CD4-positive, alpha-beta T cell (primary cell): ENCODE results near the gene CDH22. TPM values are rescaled to one million over a fixed set of nuclear protein-coding genes. Genes with fewer than 3 reads are reported as not detected.

Source experiments
- ATAC-seq: fragments of 200-7000 bp; cut with Tn5 transposase; one replicate; pipeline ENCODE4 v1.10.0; 2022; ENCODE audit warnings: mild to moderate bottlenecking; ENCODE audit not compliant: poor library complexity
- CTCF ChIA-PET: fragments of 350-600 bp; sonication (Branson Sonifier 250); formaldehyde crosslinking; loops from one replicate; lab custom pipeline; 2021; ENCODE audit warnings: antibody characterized with exemption, inconsistent platforms; lab: Charles Lee
- POLR2A ChIA-PET: fragments of 350-600 bp; sonication (Branson Sonifier 250); formaldehyde crosslinking; loops from one replicate; lab custom pipeline; 2021; ENCODE audit warnings: antibody characterized with exemption, inconsistent platforms; lab: Charles Lee
- DNase-seq, 14 experiments: peaks; one replicate each; pipeline ENCODE4 v3.0.0-alpha.2; 2013 to 2020; ENCODE audit warnings: mixed read lengths in 2 of 14
- H3K27ac ChIP-seq, 2 donors: one replicate each; pipeline versions ENCODE4 v1.5.1 to v1.7.0; 2013; ENCODE audit warnings: low read length in 2 of 2, low read depth in 1 of 2, mild to moderate bottlenecking in 1 of 2
- H3K27me3 ChIP-seq, 2 experiments: 1 replicate in 1 of 2; 2 replicates in 1 of 2; pipeline versions ENCODE4 v1.6.1 to v1.7.0; 2013; ENCODE audit warnings: low read length in 2 of 2, control low read depth in 1 of 2, mild to moderate bottlenecking in 1 of 2, moderate library complexity in 1 of 2; ENCODE audit not compliant: insufficient read depth in 2 of 2, control insufficient read depth in 1 of 2
- H3K36me3 ChIP-seq: one replicate; pipeline ENCODE4 v1.6.1; 2013; ENCODE audit warnings: low read length, control low read depth; ENCODE audit not compliant: insufficient read depth
- H3K4me1 ChIP-seq: one replicate; pipeline ENCODE4 v1.6.1; 2013; ENCODE audit warnings: low read length, control low read depth; ENCODE audit not compliant: insufficient read depth
- H3K4me3 ChIP-seq: one replicate; pipeline ENCODE4 v1.5.1; 2013; ENCODE audit warnings: mild to moderate bottlenecking, low read length, moderate library complexity
- H3K9me3 ChIP-seq, 2 experiments: 1 replicate in 1 of 2; 2 replicates in 1 of 2; pipeline versions ENCODE4 v1.6.1 to v1.7.0; 2013; ENCODE audit warnings: low read length in 2 of 2, mild to moderate bottlenecking in 2 of 2, control low read depth in 1 of 2, moderate library complexity in 1 of 2; ENCODE audit not compliant: control insufficient read depth in 1 of 2, insufficient read depth in 1 of 2
- H3K27ac Mint-ChIP-seq: one replicate; pipeline ENCODE4 v1.8.0; 2020; ENCODE audit warnings: mixed read lengths
- H3K27me3 Mint-ChIP-seq: one replicate; pipeline ENCODE4 v1.8.0; 2021; ENCODE audit warnings: mixed read lengths
- H3K36me3 Mint-ChIP-seq: one replicate; pipeline ENCODE4 v1.8.0; 2021; ENCODE audit warnings: low read depth, mixed read lengths
- H3K4me1 Mint-ChIP-seq: one replicate; pipeline ENCODE4 v1.8.0; 2021; ENCODE audit warnings: low read depth, mixed read lengths
- H3K4me3 Mint-ChIP-seq: one replicate; pipeline ENCODE4 v1.8.0; 2020; ENCODE audit warnings: mild to moderate bottlenecking, mixed read lengths
- H3K9me3 Mint-ChIP-seq: one replicate; pipeline ENCODE4 v1.8.0; 2020; ENCODE audit warnings: mixed read lengths
- CTCF ChIP-seq: fragments of 200-600 bp; IDR thresholded peaks from one replicate; pipeline ENCODE4 v1.8.0; 2022; ENCODE audit warnings: antibody characterized with exemption, mild to moderate bottlenecking
- intact Hi-C, 2 experiments: fragments of 100-400 bp; cut with DNase I in 1 of 2; cut with micrococcal nuclease in 1 of 2; formaldehyde crosslinking; loops; one replicate each; pipeline versions ENCODE4 v1.15.1 to v1.9.0; 2023 to 2025; cut with DNase I, micrococcal nuclease
- total RNA-seq, 174 experiments: library from RNA in 2 of 174; stranded (reverse) in 2 of 174; gene quantifications; one replicate each; pipeline ENCODE4 v1.2.3 and lab custom pipeline; 2021 to 2026

The CDH22 gene
- total RNA-seq, 2 experiments from 2014 or later = not detected

GRCh38 chr20:46226602-46227001, 81.7 kb downstream of the CDH22 start:
- Histone ChIP-seq H3K4me3 (no peak overlapping the region), H3K9me3 (peaks cover 0 to 3% of the 10 kb centered on the region in 2 experiments), H3K36me3 (no peaks in the 10 kb centered on the region), H3K27me3 (peaks cover 17 to 19% of the 10 kb centered on the region in 2 experiments), H3K27ac (no peak overlapping the region), H3K4me1 (no peaks in the 10 kb centered on the region)
- CTCF ChIA-PET = no interaction called here
- Mint-ChIP-seq H3K27ac (no peak overlapping the region), H3K9me3 (peaks cover 2% of the 10 kb centered on the region), H3K4me1 (no peaks in the 10 kb centered on the region), H3K4me3 (no peak overlapping the region), H3K36me3 (no peaks in the 10 kb centered on the region), H3K27me3 (peaks cover 57% of the 10 kb centered on the region)
- ATAC-seq = no peak
- POLR2A ChIA-PET = no interaction called here
- TF ChIP-seq CTCF = no peak
- no peak for DNase-seq
- intact Hi-C loops = no loop called here

- ChIA-PET POLR2A (no interaction called here), CTCF (no interaction called here)
- intact Hi-C loops = no loop called here
- ATAC-seq = no peak
- Mint-ChIP-seq H3K4me3 (no peak overlapping the region), H3K9me3 (no peaks in the 10 kb centered on the region), H3K4me1 (no peaks in the 10 kb centered on the region), H3K36me3 (no peaks in the 10 kb centered on the region), H3K27me3 (peaks cover 27% of the 10 kb centered on the region), H3K27ac (no peak overlapping the region)
- Histone ChIP-seq H3K27ac (no peak overlapping the region), H3K4me1 (no peaks in the 10 kb centered on the region), H3K36me3 (no peaks in the 10 kb centered on the region), H3K4me3 (no peak overlapping the region), H3K27me3 (peaks cover 6 to 7% of the 10 kb centered on the region in 2 experiments), H3K9me3 (no peaks in the 10 kb centered on the region)
- no peak for TF ChIP-seq CTCF
- DNase-seq = no peak
Observed at GRCh38 chr20:46222521-46223007, 85.7 kb downstream of the CDH22 start.

- H3K36me3 ChIP-seq = no peaks in the 10 kb centered on the region
- Mint-ChIP-seq H3K36me3 (no peaks in the 10 kb centered on the region), H3K27ac (no peak overlapping the region), H3K27me3 (peaks cover 18% of the 10 kb centered on the region), H3K9me3 (no peaks in the 10 kb centered on the region), H3K4me1 (no peaks in the 10 kb centered on the region), H3K4me3 (no peak overlapping the region)
- ChIA-PET CTCF (no interaction called here), POLR2A (no interaction called here)
- no peaks in the 10 kb centered on the region for H3K9me3 ChIP-seq
- no peak for TF ChIP-seq CTCF
- no peak overlapping the region for H3K4me3 ChIP-seq
- H3K4me1 ChIP-seq = no peaks in the 10 kb centered on the region
- no peak for ATAC-seq
- DNase-seq = no peak
- intact Hi-C loops = no loop called here
- H3K27me3 ChIP-seq = peaks cover 0 to 7% of the 10 kb centered on the region in 2 experiments
- H3K27ac ChIP-seq = no peak overlapping the region
Observed at GRCh38 chr20:46221256-46221833, 87.0 kb downstream of the CDH22 start.
